Osteoblast (primary cell): Measurements from ENCODE around the gene SPIN1. TPM values are rescaled to one million over a fixed set of nuclear protein-coding genes. Genes with fewer than 3 reads are reported as not detected.
"Not testable (repeated sequence)": the region's sequence is repeated elsewhere in the genome, so short reads cannot be mapped to it uniquely, and the experiment has no call there.

ENCODE experiments used
- DNase-seq: peaks from one replicate; pipeline ENCODE4 v3.0.0; 2011; ENCODE audit warnings: low spot score, mixed read lengths; ENCODE audit not compliant: insufficient read length; ENCODE audit errors: missing footprints
- H2AFZ ChIP-seq: 2 replicates; pipeline ENCODE4 v1.6.0; 2011; ENCODE audit warnings: mild to moderate bottlenecking, low read length
- H3K27ac ChIP-seq: 2 replicates; pipeline ENCODE4 v1.5.1; 2011; ENCODE audit warnings: mild to moderate bottlenecking, low read depth, low read length, moderate library complexity
- H3K27me3 ChIP-seq: 2 replicates; pipeline ENCODE4 v1.6.0; 2012; ENCODE audit warnings: mild to moderate bottlenecking, control low read depth, inconsistent platforms, low read length, moderate library complexity; ENCODE audit not compliant: insufficient read depth
- H3K36me3 ChIP-seq: 2 replicates; pipeline ENCODE4 v1.5.1; 2011; ENCODE audit warnings: mild to moderate bottlenecking, low read length, control low read depth, moderate library complexity; ENCODE audit not compliant: insufficient read depth
- H3K4me1 ChIP-seq: 2 replicates; pipeline ENCODE4 v1.5.1; 2011; ENCODE audit warnings: mild to moderate bottlenecking, low read length, control low read depth, moderate library complexity; ENCODE audit not compliant: insufficient read depth
- H3K4me2 ChIP-seq: 2 replicates; pipeline ENCODE4 v1.6.0; 2011; ENCODE audit warnings: mild to moderate bottlenecking, low read length; ENCODE audit not compliant: insufficient read depth
- H3K4me3 ChIP-seq: fragments of 200-600 bp; sonication (generic); 3 replicates; pipeline ENCODE4 v1.5.1; 2012; ENCODE audit warnings: mild to moderate bottlenecking, low read length, inconsistent platforms; ENCODE audit not compliant: insufficient read depth
- H3K79me2 ChIP-seq: 2 replicates; pipeline ENCODE4 v1.6.0; 2012; ENCODE audit warnings: mild to moderate bottlenecking, low read length, control low read depth, inconsistent platforms; ENCODE audit not compliant: insufficient read depth
- H3K9me3 ChIP-seq: 2 replicates; pipeline ENCODE4 v1.5.1; 2011; ENCODE audit warnings: low read depth, low read length, control low read depth
- H4K20me1 ChIP-seq: 2 replicates; pipeline ENCODE4 v1.6.0; 2012; ENCODE audit warnings: mild to moderate bottlenecking, low read length, control low read depth; ENCODE audit not compliant: insufficient read depth
- CTCF ChIP-seq: IDR thresholded peaks from 2 replicates; pipeline ENCODE4 v1.5.1; 2011; ENCODE audit warnings: mild to moderate bottlenecking, low read depth, low read length, moderate library complexity; ENCODE audit errors: extremely low read depth
- total RNA-seq: library from RNA; depleted of rRNA; stranded (reverse); fragments of >200 nt; gene quantifications from 2 replicates; pipeline ENCODE4 v1.2.3, GENCODE V29; 2012

The SPIN1 gene
- 159 and 162 TPM in 2 replicates for total RNA-seq

GRCh38 chr9:88388203-88388885, at the start of gene SPIN1:
Gene SPIN1 (plus strand): TSS chr9:88388444. CDS start chr9:88426540, 38,096 bp downstream.
- DNase-seq = peak; percentile 99
- Histone ChIP-seq H3K27me3 (no peaks in the 10 kb centered on the region), H3K4me2 (peak within 1 kb of the TSS; percentile 92), H3K9me3 (no peaks in the 10 kb centered on the region), H3K4me1 (peaks cover 31% of the 10 kb centered on the region), H4K20me1 (peaks cover 5% of the 10 kb centered on the region), H3K4me3 (peak within 1 kb of the TSS; percentile 95), H2AFZ (peak within 1 kb of the TSS; percentile 99), H3K27ac (peak within 1 kb of the TSS; percentile 80), H3K79me2 (peaks cover 50% of the 10 kb centered on the region), H3K36me3 (peaks cover 10% of the 10 kb centered on the region)
- peak; percentile 18 for TF ChIP-seq CTCF

- Histone ChIP-seq H3K4me2 (no peak overlapping the region), H3K4me1 (peaks cover 8% of the 10 kb centered on the region), H3K4me3 (no peak overlapping the region), H3K27me3 (no peaks in the 10 kb centered on the region), H4K20me1 (no peaks in the 10 kb centered on the region), H3K27ac (no peak overlapping the region), H2AFZ (no peak overlapping the region), H3K36me3 (no peaks in the 10 kb centered on the region), H3K9me3 (no peaks in the 10 kb centered on the region), H3K79me2 (no peaks in the 10 kb centered on the region)
- DNase-seq = no peak
- no peak for TF ChIP-seq CTCF
Observed at GRCh38 chr9:88339317-88339716, 48.9 kb upstream of the SPIN1 start.

- DNase-seq = peak; percentile 74
Observed at GRCh38 chr9:88342246-88342645, 46.0 kb upstream of the SPIN1 start.

GRCh38 chr9:88344013-88344412, 44.2 kb upstream of the SPIN1 start:
- no peak overlapping the region for H3K4me3 ChIP-seq
- no peaks in the 10 kb centered on the region for H3K36me3 ChIP-seq
- no peak overlapping the region for H2AFZ ChIP-seq
- no peaks in the 10 kb centered on the region for H3K79me2 ChIP-seq
- H3K9me3 ChIP-seq = no peaks in the 10 kb centered on the region
- no peak for DNase-seq
- H3K27ac ChIP-seq = no peak overlapping the region
- TF ChIP-seq CTCF = no peak
- H3K4me2 ChIP-seq = no peak overlapping the region
- peaks cover 2% of the 10 kb centered on the region for H3K27me3 ChIP-seq
- H4K20me1 ChIP-seq = no peaks in the 10 kb centered on the region
- H3K4me1 ChIP-seq = peaks cover 8% of the 10 kb centered on the region

More at GRCh38 chr9:88342246-88342645, 46.0 kb upstream of the SPIN1 start:
- H3K27me3 ChIP-seq = peaks cover 2% of the 10 kb centered on the region
- H3K9me3 ChIP-seq = no peaks in the 10 kb centered on the region
- no peaks in the 10 kb centered on the region for H3K79me2 ChIP-seq
- no peaks in the 10 kb centered on the region for H4K20me1 ChIP-seq
- H2AFZ ChIP-seq = no peak overlapping the region
- no peak for TF ChIP-seq CTCF
- H3K4me2 ChIP-seq = no peak overlapping the region
- H3K4me1 ChIP-seq = peaks cover 8% of the 10 kb centered on the region
- H3K27ac ChIP-seq = no peak overlapping the region
- no peaks in the 10 kb centered on the region for H3K36me3 ChIP-seq
- H3K4me3 ChIP-seq = no peak overlapping the region

- not testable (repeated sequence) for H3K4me3 ChIP-seq, H2AFZ ChIP-seq, H3K4me2 ChIP-seq, H3K4me1 ChIP-seq, H3K27me3 ChIP-seq, H3K27ac ChIP-seq, DNase-seq, H3K9me3 ChIP-seq, H3K79me2 ChIP-seq, H4K20me1 ChIP-seq, H3K36me3 ChIP-seq
Observed at GRCh38 chr9:88350354-88350753, 37.9 kb upstream of the SPIN1 start.
